NCI-H146 treated with DMSO at 0.1 percent for 48 hours (cell line): Measurements from ENCODE around the gene CACUL1.
"Not testable (repeated sequence)": the region's sequence is repeated elsewhere in the genome, so short reads cannot be mapped to it uniquely, and the experiment has no call there.

Experiments
- DNase-seq: peaks from one replicate; lab custom pipeline; 2025; ENCODE audit not compliant: unreplicated experiment; lab: John Stamatoyannopoulos, UW

Gene CACUL1

DNA sequence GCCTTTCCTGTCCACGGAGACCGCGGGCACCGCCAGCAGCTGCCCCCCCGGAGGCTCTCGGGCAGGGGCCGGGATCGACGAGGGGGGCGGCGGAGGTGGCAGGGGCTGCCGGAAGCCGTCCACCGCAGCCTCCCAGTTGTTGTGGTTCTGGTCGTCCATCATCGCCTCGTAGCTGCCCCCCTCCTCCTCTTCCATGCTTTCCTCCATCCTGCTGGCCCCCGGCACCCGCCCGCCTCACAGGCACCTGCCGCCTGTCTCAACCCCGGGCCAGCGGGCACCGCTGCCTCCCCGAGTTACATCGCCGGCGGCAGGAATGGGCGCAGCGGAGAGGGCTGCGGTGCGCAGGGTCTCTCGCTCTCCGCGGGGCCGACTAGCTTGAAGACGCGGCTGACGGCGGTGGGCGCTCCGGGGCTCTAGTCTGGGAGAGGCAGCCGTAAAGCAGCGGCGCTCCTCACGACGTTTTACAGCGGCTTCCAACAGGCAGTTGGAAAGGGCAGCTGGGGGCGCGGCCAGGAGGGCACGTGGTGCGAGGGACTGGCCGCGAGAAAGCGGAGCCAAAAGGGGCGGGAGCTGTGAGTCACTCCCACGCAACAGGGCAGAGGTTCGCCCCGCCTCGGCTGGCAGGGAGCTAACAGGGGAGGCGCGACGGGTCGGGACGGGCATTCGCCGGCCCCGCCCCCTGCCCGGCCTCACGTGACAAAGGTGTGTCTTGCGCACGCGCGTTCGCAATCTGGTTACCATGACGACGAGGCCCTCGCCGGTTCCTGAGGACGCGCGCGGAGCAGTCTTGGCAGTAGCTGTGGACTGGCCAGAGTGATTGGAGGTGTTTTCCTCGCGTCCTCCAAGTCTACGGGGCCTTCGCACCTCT, at the start of gene CACUL1:
CACUL1 (minus strand) TSS at position 415 of the 868 bp plus-strand sequence; CDS start at position 207, 208 bp downstream.
- peak; percentile 98 for DNase-seq

DNA sequence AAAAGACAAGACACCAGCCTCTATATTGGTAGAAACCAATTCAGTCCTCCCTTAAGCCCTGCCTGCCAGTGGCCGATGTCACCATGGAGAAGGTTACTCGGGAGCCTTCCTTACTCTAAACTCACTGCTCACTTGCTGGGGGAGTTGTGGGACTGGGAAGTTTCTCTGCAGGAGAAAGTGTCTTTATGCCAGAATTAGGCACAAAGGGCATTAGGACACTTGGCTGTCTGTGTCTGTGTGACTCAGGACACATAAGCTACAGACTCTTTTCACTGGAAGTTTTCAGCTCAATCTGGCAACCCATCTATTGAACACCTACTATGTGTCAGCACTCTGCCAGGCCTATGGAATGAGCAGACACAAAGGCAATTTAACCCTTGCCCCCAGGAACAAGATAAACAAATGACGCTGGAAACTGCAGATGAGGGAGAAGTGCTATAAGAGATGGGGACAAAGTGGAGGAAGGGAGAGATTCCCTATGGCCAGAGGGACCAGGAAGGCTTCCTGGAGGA, 49.5 kb upstream of the CACUL1 start:
- DNase-seq, result no peak

DNA sequence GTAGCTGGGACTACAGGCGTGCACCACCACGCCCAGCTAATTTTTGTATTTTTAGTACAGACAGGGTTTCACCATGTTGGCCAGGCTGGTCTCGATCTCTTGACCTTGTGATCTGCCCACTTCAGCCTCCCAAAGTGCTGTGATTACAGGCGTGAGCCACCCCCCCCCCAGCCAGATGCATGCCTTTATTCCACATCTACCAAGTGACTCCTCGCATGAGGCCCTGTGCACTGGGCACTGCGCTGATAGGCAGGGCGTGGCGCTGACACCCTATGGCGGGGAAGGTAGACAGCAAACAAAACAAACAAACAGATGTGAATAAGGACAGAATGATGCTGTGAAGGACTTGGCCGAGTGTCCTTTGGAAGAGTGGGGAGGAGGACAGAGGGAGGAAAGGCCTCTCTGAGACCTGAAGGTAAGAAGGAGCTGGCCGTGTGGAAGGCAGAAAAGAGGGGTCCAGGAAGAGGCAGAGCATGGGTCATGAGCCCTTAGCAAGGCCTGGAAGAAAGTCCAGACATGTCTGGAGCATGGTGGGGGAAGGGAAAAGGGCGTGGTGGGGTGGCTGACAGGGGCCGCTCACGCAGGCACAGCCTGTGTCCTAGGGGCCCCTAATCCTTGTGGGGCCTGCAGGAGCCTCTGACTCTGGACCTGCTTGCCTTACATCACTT, 47.5 kb upstream of the CACUL1 start:
- DNase-seq, result no peak

DNA sequence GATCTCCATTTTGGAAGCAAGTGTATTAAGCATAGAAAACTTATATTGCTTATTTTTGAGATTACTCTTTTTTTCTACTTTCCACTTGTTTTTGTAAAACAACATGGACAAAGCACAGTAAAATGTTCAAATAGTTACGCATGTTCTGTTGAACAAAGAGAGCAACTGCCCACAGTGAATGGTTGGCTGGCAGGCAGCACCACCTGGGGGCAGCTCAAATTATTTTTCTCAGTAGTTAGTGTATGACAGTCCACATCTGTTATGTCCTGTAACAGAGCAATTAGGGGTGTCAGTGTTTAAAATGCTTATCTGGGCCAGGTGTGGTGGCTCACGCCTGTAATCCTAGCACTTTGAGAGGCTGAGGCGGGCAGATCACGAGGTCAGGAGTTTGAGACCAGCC, 46.1 kb upstream of the CACUL1 start:
- DNase-seq, result no peak

DNA sequence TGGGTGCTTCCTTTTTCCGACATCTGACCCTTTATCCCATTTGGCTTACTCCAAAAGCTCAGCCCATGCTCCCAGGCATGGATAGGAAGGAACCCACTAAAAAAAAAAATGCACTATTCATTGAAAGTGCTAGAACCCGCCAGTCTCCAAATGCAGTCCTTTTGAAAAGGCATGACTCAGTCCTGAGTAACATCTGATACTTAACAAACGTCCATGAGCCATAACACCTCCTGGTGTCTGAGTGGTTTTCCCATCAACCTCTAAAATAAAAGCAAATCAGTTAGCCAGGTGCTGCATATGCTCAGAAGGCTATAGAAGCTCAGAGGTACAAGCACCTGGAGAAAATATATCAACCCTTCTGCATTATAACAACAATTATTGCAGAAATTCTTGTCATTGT, 45.0 kb upstream of the CACUL1 start:
- DNase-seq, result no peak

DNA sequence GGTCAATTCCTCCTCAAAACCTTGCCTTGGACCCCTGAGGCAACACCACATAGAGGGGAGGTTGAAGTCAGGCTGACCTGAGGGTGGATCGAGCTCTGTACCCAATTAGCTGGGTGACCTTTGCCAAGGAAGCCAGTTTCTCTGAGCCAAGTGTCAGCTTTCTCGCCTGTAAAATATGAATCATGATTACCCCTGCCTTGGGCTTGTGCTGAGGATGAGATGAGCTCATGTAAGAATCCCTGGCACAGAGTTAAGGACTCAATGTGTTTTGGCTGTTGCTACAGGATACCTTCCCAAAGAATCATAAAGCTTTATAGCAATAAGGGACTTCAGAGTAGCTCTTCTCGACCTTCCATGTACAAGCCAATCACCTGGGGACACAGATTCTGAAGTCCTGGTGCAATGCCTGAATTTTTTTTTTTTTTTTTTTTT, 43.5 kb upstream of the CACUL1 start:
- DNase-seq, result no peak

DNA sequence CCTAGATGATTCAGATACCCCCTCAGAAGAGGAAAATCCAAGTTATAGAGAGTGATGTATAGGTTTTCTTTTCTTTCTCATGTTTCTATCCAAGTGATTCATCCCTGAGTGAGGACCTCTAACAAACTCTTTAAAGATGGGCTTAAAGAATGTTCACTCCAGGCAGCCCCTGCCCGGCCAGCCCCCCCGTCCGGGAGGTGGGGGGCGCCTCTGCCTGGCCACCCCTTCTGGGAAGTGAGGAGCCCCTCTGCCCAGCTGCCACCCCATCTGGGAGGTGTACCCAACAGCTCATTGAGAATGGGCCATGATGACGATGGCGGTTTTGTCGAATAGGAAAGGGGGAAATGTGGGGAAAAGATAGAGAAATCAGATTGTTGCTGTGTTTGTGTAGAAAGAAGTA, 40.2 kb upstream of the CACUL1 start:
- not testable (repeated sequence) for DNase-seq

DNA sequence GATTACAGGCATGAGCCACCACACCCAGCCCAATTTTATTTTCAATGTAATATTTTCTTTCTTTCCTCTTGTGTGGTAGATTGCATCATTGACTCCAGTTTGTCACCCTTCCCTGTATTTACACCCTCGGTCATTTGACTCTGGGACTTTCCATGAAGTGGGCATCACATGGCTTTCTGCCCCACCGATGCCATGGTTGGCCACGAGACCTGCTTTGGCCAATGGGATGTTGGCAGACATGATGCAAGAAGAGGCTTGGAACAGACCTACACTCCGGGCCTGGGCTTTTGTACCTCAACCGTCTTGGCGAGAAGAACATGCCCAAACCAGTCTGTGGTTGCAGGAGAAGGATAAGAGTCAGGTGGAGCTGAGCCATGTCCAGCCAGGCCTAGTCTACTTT, 38.8 kb upstream of the CACUL1 start:
- no peak for DNase-seq

DNA sequence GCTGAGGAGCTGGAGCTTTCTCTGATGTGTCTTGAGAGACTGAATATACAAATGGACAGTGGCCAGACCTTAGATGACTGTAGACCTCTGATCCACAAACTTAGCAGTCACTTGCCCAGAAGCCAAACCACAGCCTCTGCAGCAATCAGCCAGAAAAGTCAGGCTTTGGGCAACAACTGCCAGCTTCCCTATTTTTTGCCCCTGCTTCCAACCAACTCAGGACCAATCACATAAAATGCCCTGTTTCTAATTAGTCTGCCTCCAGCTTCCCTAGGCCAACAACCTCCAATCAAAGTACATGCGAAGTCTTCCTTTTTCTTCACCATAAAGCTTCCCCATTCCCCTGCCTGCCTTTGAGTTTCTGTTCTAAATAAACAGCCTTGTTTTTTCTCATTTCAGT, 37.8 kb upstream of the CACUL1 start:
- DNase-seq, result no peak

DNA sequence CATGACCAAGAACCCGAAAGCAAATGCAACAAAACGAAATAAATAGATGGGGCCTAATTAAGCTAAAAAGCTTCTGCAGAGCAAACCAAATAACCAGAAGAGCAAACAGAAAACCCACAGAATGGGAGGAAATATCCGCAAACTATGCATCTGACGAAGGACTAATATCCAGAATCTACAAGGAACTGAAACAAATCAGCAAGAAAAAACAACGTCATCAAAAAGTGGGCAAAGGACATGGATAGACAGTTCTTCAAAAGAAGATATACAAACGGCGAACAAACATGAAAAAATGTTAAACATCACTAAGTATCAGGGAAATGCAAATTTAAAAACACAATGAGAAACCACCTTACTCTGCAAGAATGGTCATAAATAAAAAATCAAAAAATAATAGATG, 35.3 kb upstream of the CACUL1 start:
- DNase-seq, result no peak

DNA sequence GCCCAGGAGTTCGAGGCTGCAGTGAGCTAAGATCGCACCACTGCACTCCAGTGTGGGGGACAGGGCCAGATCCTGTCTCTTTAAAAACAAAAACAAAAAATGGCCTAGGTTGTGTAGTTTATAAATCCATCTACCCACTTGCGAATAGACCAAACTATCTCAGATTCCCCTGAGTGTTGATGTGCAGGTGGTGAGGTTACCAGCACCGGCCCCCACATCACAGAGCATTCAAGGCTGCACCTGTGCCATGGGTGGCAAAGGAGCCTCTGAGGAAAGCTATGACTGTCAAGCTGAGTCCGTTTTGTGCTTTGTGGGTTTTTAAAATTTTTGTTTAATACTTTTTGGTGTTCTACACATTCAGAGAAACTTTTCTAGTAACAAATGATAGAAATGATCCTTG, 30.8 kb upstream of the CACUL1 start:
- DNase-seq, result no peak

DNA sequence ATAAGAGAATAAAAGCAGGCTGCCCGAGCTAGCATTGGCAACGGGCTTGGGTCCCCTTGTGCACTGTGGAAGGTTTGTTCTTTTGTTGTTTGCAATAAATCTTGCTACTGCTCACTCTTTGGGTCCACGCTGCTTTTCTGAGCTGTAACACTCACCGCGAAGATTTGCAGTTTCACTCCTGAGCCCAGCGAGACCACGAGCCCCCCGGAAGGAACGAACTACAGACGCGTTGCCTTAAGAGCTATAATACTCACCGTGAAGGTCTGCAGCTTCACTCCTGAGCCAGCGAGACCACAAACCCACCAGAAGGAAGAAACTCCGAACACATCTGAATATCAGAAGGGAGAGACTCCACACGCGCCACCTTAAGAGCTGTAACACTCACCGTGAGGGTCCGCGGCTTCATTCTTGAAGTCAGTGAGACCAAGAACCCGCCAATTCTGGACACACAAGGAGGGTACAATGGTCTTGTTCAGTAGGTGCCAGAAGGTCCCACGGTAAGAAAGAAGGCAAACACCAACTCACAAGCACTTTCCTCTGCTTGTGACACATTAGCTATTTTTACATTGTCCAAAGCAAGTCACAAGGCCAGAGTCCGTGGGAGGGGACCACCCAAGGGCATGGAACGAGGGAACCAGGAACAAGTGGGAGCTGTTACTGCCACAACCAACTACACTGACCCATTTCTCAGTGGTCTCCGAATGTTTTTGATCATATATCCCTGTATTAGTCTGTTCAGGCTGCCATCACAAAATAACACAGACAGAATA, 29.2 kb upstream of the CACUL1 start:
- no peak for DNase-seq

DNA sequence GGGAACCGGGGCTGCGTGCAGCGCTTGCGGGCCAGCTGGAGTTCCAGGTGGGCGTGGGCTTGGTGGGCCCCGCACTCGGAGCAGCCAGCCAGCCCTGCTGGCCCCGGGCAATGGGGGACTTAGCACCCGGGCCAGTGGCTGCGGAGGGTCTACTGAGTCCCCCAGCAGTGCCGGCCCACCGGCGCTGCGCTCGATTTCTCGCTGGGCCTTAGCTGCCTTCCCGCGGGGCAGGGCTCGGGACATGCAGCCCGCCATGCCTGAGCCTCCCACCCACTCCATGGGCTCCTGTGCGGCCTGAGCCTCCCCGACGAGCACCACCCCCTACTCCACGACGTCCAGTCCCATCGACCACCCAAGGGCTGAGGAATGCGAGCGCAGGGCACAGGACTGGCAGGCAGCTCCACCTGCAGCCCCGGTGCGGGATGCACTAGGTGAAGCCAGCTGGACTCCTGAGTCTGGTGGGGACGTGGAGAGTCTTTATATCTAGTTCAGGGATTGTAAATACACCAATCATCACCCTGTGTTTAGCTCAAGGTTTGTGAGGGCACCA, 28.2 kb upstream of the CACUL1 start:
- not testable (repeated sequence) for DNase-seq

DNA sequence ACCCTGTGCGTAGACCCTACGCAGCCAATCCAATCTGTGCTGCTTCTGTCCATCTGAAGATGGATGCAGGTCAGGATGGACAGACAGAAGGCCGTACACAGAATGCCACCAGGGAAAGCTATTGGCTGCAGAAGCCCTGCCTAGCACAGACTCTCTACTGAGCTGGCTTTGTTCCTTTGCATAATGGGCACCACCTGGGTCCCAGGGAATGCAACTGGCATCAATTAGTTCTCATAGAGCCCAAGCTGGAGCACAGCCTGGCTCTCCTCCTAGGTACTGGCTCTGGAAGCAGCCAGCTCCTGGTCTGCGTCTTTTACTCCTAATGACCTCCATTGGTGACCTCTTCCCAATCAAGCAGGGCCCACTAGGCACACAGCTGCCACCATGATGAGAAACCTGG, 26.8 kb upstream of the CACUL1 start:
- no peak for DNase-seq

DNA sequence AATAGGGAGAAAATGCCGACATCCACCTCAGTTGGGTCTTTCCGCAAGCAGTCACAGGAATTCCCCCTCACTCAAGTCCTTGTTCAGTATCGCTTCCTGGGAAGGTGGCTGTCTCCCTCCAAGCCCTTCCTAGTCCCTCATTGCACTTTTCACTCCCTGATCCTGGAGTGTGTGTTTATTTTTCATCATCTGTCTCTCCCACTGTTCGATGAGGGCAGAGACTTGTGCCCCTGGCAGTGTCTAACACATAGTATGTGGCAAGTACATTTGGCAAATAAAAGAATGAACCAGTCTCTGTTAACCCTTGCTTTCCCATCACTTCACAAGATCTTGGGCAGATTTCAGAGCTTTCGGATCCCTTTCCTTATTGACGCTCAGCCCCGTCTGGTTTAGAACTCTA, 24.0 kb upstream of the CACUL1 start:
- DNase-seq, result no peak

DNA sequence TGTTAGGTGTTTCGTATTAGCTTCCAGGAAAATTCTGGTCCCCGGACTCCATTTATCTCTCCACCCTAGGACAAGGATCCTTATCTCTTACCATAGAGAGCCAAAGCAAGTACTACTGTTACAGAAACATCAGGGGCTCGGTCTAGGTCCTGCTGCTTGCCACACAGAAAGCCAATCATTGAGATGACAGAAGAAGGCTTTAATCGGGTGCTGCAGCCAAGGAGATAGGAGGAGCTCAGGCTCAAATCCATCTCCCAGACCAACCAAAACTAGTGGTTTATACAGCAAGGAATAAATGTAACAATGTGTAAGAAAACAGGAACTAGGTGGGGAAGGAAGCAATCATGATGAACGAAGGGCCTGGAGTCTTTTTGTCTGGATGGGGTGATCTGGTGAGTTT, 22.2 kb upstream of the CACUL1 start:
- DNase-seq, result no peak

DNA sequence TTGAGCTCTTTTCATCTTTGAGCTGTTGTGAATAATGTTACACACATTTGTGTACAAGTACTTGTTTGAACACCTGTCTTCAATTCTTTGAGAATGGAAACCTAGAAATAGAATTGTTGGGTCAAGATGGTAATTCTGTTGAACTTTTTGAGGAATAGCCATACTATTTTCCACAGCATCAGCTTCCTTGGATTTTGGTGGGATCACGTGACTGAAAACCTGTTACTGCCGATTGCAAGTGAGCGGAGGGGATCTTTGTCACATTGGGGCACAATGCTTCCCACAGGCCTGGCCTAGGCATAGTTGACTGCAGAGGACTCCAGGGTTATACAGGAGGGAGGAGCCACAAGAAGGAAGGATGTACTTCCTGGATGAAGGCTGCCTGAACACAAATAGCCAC, 21.3 kb upstream of the CACUL1 start:
- no peak for DNase-seq

DNA sequence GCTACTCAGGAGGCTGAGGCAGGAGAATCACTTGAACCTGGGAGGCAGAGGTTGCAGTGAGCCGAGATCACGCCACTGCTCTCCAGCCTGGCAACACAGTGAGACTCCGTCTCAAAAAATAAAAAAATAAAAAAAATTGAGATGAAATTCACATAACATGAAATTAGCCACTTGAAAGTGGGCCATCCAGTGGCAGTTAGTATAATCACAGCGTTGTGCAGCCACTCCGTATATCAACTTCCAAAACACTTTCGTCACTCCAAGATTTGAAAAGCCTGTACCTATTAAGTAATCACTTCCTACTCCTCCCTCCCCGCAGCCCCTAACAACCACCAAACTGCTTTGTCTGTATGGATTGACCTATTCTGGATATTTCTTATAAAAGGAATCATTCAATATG, 20.7 kb upstream of the CACUL1 start:
- no peak for DNase-seq

DNA sequence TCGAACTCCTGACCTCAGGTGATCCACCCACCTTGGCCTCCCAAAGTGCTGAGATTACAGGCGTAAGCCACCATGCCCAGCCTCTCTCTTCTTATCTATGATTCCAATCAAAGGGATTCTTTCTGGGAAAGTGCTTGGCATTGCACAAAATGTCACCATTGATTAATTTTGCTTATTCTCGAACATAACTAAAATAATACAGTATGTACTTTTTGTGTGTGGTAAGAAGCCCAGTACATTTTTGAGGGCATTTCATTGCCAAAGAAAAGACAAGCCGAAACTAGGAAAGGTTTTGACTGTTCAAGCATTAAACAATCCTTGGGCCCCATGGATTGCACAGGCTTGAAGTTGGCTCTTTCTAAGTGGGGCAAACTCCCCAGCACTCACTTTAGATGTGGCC, 18.3 kb upstream of the CACUL1 start:
- no peak for DNase-seq

DNA sequence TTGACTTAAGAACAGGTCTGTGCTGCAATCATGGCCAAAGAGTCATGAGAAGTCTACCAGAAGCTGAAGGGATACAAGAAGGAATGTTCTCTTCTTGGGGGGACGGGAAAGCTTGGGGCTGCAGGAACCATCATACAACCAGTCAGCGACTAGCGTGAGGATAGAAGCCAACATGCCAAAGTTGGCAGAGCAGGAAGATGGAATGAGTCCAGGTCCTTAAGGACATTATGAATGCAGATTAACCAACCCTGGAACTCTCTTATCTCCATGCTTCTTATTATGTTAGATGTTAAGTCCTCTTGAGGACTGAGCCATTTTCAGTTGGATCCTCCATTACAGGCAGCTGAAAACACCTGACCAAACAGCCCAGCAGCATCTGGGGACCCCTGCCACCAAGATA, 17.2 kb upstream of the CACUL1 start:
- DNase-seq, result no peak

DNA sequence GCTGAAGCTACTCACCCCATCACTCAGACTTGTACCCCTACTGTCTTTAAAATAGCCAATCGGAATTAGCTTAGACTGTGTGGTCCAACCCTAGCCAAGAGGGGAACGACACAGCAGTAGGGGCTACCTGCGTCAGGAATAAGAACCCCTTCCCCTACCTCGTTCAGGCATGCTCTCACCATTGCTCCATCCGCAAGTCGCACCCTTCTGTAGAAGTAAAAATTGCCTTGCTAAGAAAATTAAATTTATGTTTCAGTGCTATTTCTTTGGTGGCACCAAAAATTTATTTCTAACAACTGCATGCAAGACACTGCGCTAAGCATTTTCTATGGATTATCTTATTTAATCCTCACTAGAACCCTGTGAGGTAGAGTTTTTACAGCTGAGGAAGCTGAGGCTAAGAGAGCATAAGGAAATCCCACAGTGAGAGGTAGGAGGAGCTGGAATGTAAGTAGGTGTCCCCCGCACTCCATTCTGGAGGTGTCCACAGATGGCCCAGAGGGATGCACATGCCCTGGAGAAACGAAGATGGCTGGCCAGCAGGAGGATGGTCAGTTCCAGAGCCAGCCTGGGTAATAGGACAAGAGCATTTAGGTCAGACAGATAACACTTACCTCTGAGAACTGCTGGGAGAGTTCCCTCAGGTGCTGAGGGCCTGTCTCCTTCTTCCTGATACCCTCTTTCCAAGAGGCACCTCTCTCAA, 15.3 kb upstream of the CACUL1 start:
- no peak for DNase-seq
